GM21619 (cell line): ENCODE measurements around the gene GPC6.

Source experiments
- ATAC-seq: cut with Tn5 transposase; IDR thresholded peaks from one replicate; pipeline ENCODE4 v1.9.1; 2021; ENCODE audit not compliant: unreplicated experiment

Gene GPC6

DNA sequence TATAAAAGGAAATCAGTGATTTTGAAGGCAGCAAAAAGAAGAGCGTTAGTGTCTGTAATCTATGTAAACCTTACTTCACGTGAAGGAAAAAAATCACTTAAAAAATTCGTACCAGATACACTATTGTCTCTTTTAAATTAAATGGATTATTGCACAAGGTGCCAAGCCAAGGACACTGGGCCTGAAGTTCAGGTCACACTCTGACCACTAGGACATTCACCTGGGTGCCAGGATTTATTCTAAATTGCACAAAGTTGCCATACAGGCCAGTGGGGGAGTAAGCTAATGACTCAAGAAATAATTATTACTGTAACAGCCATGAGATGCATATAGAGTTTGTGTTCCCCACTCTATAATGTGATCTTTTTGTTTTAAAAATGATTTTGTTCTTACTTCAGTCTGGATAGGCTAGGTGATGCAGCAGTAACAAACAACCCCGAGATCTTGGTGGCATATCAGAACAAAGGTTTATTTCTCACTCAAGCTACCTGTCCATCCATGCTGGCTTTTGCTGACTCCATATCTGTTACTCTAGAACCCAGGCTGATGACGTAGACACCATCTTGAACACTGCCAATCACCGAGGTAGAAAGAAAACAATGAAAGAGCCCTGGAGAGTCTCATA, 1000.8 kb downstream of the GPC6 start:
- no peak for ATAC-seq

- ATAC-seq, result no peak
These were observed 1002.2 kb downstream of the GPC6 start for GRCh38 chr13:94228763-94229162.

DNA sequence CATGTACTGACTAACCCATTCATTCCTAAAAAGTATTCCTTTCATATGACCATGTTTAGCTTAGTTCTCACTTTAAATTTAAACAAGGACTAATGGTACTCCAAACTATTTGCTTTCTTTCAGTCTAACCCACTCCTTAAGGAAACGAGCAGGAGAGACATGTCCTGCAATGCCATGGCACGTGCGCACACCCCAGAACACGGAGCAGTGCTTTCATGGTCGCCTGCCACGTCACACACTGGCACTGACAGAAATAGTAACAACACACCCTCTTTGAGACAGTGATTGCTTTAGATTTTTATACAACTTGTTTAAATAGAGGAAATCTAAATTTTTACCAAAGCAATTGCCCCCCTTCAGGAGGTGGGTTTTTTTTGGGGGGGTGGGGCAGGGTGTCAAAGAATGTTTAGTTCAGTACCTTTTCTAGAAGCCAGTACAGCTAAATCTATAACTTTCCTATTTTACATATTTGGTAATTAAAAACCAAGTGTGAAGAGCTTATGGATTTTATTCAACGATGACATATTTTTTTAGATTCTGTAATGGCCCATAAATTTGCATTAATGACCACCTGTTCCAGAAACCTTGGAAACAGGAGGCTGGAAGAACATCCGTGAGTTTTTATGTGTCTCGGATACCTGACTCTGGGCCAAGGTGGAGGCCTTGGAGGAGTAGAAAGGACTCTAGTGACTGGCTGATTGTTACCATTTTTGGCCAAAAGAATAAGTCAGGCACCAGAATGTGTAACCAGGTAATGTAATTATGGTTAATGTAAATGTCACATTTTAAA, 1005.7 kb downstream of the GPC6 start:
- ATAC-seq, result no peak

DNA sequence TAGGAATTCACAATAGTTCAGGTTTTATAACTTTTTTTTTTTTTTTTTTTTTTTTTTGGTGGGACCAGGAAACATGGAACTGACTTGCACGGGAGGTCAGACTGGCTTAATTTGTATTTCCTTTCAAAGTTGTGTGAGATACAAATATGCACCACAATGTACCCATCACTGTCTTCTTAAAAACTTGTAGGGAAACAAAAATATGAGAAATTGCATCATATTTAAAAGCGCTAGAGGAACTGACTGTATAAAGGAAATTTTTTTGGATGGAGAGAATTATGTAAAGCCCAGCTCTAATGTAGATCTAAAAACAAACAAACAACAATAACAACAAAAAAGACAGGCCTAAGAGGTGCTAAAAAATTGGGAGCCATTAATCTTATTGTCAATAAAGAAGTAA, 1006.3 kb downstream of the GPC6 start:
- no peak for ATAC-seq

DNA sequence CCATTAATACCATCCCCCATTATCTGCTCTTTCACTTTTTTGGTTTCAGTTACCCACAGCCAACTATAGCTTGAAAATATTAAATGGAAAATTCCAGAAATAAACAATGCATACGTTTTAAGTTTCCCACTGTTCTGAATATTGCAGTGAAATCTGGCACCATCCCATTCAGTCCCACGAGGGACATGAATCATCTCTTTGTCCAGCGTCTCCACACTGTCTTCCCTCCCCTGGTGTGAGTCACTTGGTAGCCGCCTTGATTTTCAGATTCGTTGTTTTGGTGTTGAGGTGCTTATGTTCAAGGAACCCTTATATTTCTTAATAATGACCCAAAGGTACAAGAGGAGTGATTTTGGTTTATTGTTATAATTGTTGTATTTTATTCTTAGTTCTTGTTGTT, 1006.8 kb downstream of the GPC6 start:
- ATAC-seq, result no peak

DNA sequence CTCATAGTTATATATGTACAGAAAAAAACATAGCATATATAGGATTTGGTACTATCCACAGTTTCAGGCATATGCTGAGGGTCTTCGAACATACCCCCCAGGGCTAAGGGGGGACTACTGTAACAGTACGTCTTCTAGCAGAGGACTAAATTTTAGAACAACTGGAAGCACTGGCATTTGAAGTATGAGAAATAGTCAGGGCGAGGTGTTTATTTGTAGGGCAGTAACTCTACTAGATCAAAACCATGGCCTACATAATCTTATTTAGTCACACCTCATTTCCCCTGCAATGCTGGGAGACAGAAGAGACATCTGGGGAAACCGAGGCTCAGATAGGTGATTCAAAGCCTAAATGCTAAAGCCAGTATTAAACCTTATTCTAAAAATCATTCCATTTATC, 1007.2 kb downstream of the GPC6 start:
- ATAC-seq, result no peak

GRCh38 chr13:94234738-94235137, 1008.1 kb downstream of the GPC6 start:
- ATAC-seq, result no peak

DNA sequence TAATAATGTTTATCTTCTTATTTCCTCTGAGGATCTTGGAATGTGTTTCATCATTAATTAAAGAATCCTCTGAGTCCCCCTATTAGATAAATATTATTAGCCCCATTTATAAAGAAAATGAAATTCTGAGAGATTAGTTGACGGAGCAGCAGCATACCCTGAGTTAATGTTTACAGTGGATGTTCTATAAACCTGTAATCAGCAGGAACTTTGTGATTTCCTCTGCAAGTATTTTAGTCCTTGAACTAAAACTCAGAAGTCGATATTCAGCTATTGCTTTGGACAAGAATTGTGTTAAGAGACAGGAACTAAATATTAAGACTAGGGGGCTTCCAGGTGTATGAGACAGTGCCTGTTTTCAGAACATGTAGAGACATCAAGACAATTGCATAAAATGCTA, 1009.5 kb downstream of the GPC6 start:
- no peak for ATAC-seq

- no peak for ATAC-seq
These were observed 1010.3 kb downstream of the GPC6 start for GRCh38 chr13:94236872-94237271.

DNA sequence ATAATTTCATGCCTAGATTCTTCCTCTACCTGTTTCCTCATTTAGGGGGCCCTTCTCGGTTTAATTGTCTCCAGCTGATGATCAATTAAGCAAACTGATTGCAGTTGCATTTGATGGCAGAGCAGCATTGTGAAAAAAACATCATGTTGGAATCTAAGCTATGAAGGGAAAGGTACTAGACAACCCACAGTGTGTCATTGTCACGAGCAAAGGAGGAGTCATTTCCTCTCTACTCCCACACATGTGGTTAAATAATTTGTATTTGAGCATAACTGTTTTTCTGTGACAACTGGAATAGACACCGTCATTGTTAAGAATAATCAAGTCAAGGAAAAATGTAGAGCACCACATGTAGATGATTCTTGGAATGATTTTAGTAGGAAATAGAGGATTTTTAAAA, 1012.5 kb downstream of the GPC6 start:
- ATAC-seq, result no peak

GRCh38 chr13:94242554-94242953, 1015.9 kb downstream of the GPC6 start:
- ATAC-seq, result no peak

GRCh38 chr13:94243551-94243950, 1016.9 kb downstream of the GPC6 start:
- ATAC-seq, result no peak

DNA sequence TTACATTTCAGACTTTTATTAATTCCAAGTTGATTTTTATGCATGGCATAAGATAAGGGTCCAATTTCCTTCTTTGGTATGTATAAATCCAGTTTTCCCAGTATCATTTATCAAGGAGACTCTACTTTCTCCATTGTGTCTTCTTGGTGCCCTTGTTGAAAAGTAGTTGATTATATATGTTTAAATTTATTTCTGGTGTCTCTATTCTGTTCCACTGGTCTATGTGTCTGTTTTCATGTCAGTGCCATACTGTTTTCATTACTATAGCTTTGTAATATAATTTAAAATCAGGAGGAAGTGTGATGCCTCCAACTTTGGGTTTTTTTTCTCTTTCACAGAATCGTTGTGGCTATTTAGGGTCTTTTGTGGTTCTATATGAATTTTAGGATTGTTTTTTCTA, 1019.9 kb downstream of the GPC6 start:
- ATAC-seq, result no peak

DNA sequence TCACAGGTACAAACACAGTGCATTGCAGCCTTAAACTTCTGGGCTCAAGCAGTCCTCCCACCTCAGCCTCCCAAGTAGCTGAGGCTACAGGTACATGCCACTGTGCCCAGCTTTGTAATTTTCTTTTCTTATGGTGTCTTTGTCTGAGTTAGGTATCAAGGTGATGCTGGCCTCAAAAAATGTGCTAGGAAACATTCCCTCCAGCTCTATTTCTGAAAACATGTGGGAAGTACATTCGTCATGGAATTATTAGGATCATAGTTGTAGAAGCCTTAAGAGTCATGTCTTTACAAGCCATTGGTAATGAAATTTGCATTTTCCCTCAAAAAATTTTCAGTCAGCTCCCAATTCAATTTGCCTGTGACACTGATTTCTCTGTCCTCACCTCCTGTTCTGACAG, 1021.3 kb downstream of the GPC6 start:
- no peak for ATAC-seq

DNA sequence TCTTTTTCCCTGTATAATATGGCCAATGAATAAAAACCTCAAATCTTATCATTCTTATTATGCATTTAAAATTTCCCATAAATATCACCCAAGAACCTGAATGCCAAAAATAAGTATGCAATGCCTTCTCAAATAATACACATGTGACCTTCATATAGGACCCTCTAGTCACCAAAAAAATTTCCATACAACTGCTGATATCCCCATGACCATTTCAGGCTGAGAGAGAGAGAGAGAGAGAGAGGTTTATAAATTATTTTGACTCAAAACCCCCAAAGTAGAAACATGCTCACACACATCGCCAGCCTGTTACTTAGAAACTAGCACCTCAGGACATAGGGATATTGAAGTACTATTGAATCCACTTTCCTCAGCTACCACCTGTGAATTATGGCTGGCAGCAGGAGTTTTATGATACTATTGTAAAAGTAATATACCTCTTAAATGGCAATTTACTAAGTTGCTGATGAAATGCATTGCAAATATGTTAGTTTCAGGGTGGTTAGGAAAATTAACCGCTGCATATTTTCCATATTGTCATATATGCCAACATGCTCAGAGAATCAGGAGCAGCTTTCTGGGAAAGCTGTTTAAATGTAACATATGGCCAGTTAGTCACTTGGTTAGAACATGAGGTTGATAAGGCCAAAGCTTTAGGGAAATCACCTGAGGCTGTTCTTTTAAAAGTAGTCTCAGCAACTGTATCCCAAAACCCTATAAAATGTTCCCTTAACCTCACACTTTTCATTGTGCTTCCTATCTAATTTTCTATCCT, 1022.0 kb downstream of the GPC6 start:
- ATAC-seq, result no peak

DNA sequence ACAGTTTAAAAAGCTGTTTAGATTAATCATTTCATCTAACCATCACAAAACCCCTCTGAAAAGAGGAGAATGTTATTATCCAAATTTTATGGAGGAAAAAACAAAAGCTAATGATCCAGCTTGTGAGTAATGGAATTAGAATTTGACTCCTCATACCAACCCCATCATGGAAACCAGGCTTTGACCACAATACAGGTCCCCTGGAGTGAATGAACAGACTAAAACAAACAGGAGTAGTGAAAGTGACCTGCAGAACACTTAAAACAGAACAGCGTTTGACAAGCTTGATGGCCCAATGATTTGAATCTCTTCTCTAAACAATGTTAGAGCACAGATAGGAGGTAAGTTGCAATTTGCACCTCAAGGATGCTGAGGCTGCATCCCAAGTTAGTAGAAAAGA, 1022.9 kb downstream of the GPC6 start:
- no peak for ATAC-seq

- no peak for ATAC-seq
These were observed 1025.4 kb downstream of the GPC6 start for GRCh38 chr13:94251831-94252608.

GRCh38 chr13:94254737-94255136, 1028.1 kb downstream of the GPC6 start:
- no peak for ATAC-seq

DNA sequence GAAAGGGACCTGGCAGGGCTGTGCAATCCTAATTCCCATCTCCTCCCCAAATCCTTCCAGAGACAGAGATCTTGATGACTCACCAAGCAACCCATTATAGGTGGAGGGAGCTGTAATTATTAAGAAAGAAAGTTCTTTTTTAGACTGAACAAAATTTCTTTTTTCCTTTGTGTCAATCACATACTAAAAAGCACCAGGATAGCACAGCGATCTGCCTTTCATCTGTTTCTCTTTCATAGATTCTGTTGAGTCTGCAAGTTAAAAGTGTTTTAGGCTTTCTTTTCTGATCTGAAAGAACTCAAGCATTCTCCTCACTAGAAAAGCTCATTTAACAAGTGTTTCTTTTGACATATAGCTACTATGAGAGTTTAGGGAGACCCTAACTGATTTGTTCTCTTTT, 1030.1 kb downstream of the GPC6 start:
- no peak for ATAC-seq

DNA sequence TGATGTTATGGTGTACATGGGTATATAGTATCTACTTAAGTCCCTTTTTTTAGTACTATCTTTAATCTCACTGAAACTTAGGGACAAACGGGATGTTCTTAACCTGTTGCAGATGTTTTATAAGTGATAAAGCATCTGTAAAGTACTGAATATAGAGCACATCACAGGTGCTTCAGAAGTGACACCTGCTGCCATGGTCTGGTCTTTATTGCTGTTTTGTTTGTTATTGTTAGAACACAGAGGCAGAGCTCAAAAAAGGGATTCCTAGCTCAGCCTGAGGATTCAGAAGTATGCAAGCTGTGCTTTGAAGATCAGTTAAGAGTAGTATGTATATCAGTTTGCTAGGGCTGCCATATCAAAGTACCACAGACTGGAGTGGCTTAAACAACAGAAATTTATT, 1033.4 kb downstream of the GPC6 start:
- no peak for ATAC-seq

- no peak for ATAC-seq
These were observed 1034.6 kb downstream of the GPC6 start for GRCh38 chr13:94261163-94261562.
